Spleen (tissue), 11 donors: ENCODE measurements around the gene ABCB8. TPM values are rescaled to one million over a fixed set of nuclear protein-coding genes. Genes with fewer than 3 reads are reported as not detected.
A peak's percentile ranks its signal among the peaks of the same experiment; 100 is the strongest.

Source experiments
- DNase-seq: peaks from one replicate; pipeline ENCODE4 v3.0.0-alpha.2; 2020
- H3K27ac ChIP-seq, 8 donors: fragments of 200-600 bp; sonication (generic) in 7 of 8; 1 replicate in 4 of 8; 2 replicates in 4 of 8; pipeline versions ENCODE4 v1.5.0 to v1.8.0; 2016 to 2021; ENCODE audit warnings: inconsistent platforms in 4 of 8, mild to moderate bottlenecking in 4 of 8, moderate library complexity in 1 of 8
- H3K27me3 ChIP-seq, 7 donors: fragments of 200-600 bp; sonication (generic) in 6 of 7; replicated peaks in 1 of 7; 1 replicate in 4 of 7; 2 replicates in 3 of 7; pipeline versions ENCODE4 v1.5.0 to v1.8.0; 2016 to 2021; ENCODE audit warnings: inconsistent platforms in 3 of 7, mild to moderate bottlenecking in 1 of 7
- H3K36me3 ChIP-seq, 6 donors: fragments of 200-600 bp; sonication (generic) in 5 of 6; 1 replicate in 4 of 6; 2 replicates in 2 of 6; pipeline versions ENCODE4 v1.5.0 to v1.8.0; 2016 to 2021; ENCODE audit warnings: inconsistent platforms in 2 of 6
- H3K4me1 ChIP-seq, 6 donors: fragments of 200-600 bp; sonication (generic) in 5 of 6; 1 replicate in 3 of 6; 2 replicates in 3 of 6; pipeline versions ENCODE4 v1.5.0 to v1.8.0; 2016 to 2021; ENCODE audit warnings: inconsistent platforms in 3 of 6
- H3K4me3 ChIP-seq, 8 donors: fragments of 200-600 bp; sonication (generic) in 7 of 8; 1 replicate in 4 of 8; 2 replicates in 4 of 8; pipeline versions ENCODE4 v1.5.0 to v1.8.0; 2016 to 2021; ENCODE audit warnings: inconsistent platforms in 4 of 8, mild to moderate bottlenecking in 4 of 8, moderate library complexity in 2 of 8
- H3K9me3 ChIP-seq, 8 donors: fragments of 200-600 bp; sonication (generic) in 7 of 8; 1 replicate in 4 of 8; 2 replicates in 4 of 8; pipeline versions ENCODE4 v1.5.0 to v1.8.0; 2016 to 2021; ENCODE audit warnings: inconsistent platforms in 4 of 8
- CTCF ChIP-seq, 11 experiments: fragments of 200-600 bp in 7 of 11; fragments of 450-650 bp in 4 of 11; sonication (generic) in 4 of 11; IDR thresholded peaks in 8 of 11; conservative IDR thresholded peaks in 3 of 11; 1 replicate in 7 of 11; 2 replicates in 4 of 11; pipeline versions ENCODE4 v1.4.0 to v1.8.0; 2016 to 2021; ENCODE audit warnings: antibody characterized with exemption in 11 of 11, inconsistent platforms in 4 of 11, mild to moderate bottlenecking in 1 of 11
- POLR2A ChIP-seq, 3 donors: fragments of 450-650 bp; IDR thresholded peaks; one replicate each; pipeline ENCODE4 v1.5.1; 2017; ENCODE audit warnings: antibody characterized with exemption in 3 of 3, mild to moderate bottlenecking in 1 of 3
- POLR2AphosphoS5 ChIP-seq, 3 donors: sonication (generic); formaldehyde crosslinking; IDR thresholded peaks; one replicate each; pipeline ENCODE4 v1.5.1; 2017; ENCODE audit warnings: antibody characterized with exemption in 3 of 3
- WGBS, 5 donors: extraction: QIAGEN DNeasy Blood & Tissue Kit in 3 of 5; methylation state at CpG; one replicate each; pipeline versions ENCODE4 v1.1.5 to v1.1.7; 2013 to 2018; 5-methylcytosine and 5-hydroxymethylcytosine counted together
- intact Hi-C: fragments of 100-400 bp; cut with DNase I; formaldehyde crosslinking; loops from one replicate; pipeline ENCODE4 v1.15.0; 2023; ENCODE audit warnings: low total_unique reads
- polyA plus RNA-seq, 3 donors: library from polyadenylated mRNA; stranded (reverse); fragments of 200-250 nt; gene quantifications; one replicate each; pipeline ENCODE4 v1.2.1, GENCODE V29; 2013
- total RNA-seq, 7 donors: library from RNA; depleted of rRNA in 3 of 7; stranded (reverse); fragments of >200 nt in 3 of 7; fragmentation: NEBNext Ultra II Directional in 4 of 7; extraction: Animal tissue kit (Norgen Biotek cat#: 25700) in 4 of 7; gene quantifications; one replicate each; pipeline versions ENCODE4 v1.1.0 to v1.2.1, GENCODE V29; 2016 to 2021
- donor health status: healthy with polysubstance abuse.
- donor health status: DM: no; HTN: no; CAD: no; lungs with moderate emphysema.
- donor health status: DM: no; HTN: no; CAD: no.
- donor health status: Bipolar disorder and iron deficiency.
- donor health status: healthy.
- donor health status: DM: no; HTN: no; CAD: no.
- donor health status: DM: yes; HTN: yes; CAD: no.

ABCB8 gene
- total and polyA plus RNA-seq, 10 donors = 12.9 to 42.6 (median 26.4) TPM

- no peak for DNase-seq
- WGBS, 5 donors = 63 to 80% (median 67%) methylated on average over 5 to 6 of the region's 6 CpGs
- H3K4me1 ChIP-seq = peaks cover 0 to 40% (median 25%) of the 10 kb centered on the region in 6 donors
- H3K27ac ChIP-seq = no peak overlapping the region
- H3K9me3 ChIP-seq = no peaks in the 10 kb centered on the region
- no peak overlapping the region for H3K4me3 ChIP-seq
- TF ChIP-seq POLR2A (IDR thresholded peaks at IDR 0.05) (no peak), CTCF (IDR thresholded peaks at IDR 0.05 in 8 of 11, conservative IDR thresholded peaks at IDR 0.05 in 3 of 11) (no peak), POLR2AphosphoS5 (IDR thresholded peaks at IDR 0.05) (no peak)
- intact Hi-C loops = no loop called here
- no peaks in the 10 kb centered on the region for H3K36me3 ChIP-seq
- H3K27me3 ChIP-seq = peaks cover 4 to 91% (median 29%) of the 10 kb centered on the region in 7 donors
Measured at GRCh38 chr7:150981644-150982043, 46.6 kb upstream of the ABCB8 start.

DNA sequence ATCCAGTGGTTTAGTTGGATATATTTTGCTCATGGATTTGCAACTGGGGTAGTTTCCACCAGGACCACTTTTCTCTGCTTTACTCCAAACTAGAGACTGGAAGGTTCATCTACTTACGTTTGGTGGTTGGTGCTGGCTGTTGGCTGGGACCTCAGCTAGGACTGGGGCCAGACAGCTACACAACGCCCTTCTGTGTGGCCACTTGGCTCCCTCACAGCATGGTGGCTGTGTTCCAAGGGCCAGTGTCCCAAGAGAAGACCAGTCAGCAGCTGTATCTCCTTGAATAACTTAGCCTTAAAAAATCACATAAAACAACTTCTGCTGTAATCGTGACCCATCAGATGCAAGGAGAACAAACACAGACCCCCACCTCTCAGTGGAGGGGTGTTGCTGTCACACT lies 45.9 kb upstream of the ABCB8 start:
- Histone ChIP-seq H3K27me3 (peaks cover 0 to 91% (median 22%) of the 10 kb centered on the region in 7 donors), H3K4me1 (peaks cover 0 to 34% (median 22%) of the 10 kb centered on the region in 6 donors), H3K36me3 (no peaks in the 10 kb centered on the region), H3K9me3 (no peaks in the 10 kb centered on the region), H3K27ac (no peak overlapping the region), H3K4me3 (no peak overlapping the region)
- DNase-seq = no peak
- WGBS, 5 donors = 41 to 69% (median 48%) methylated on average over 3 of the region's 3 CpGs
- intact Hi-C loops = no loop called here
- TF ChIP-seq POLR2AphosphoS5 (IDR thresholded peaks at IDR 0.05) = no peak
- no peak for TF ChIP-seq CTCF (IDR thresholded peaks at IDR 0.05 in 8 of 11, conservative IDR thresholded peaks at IDR 0.05 in 3 of 11)
- TF ChIP-seq POLR2A (IDR thresholded peaks at IDR 0.05) = no peak

DNA sequence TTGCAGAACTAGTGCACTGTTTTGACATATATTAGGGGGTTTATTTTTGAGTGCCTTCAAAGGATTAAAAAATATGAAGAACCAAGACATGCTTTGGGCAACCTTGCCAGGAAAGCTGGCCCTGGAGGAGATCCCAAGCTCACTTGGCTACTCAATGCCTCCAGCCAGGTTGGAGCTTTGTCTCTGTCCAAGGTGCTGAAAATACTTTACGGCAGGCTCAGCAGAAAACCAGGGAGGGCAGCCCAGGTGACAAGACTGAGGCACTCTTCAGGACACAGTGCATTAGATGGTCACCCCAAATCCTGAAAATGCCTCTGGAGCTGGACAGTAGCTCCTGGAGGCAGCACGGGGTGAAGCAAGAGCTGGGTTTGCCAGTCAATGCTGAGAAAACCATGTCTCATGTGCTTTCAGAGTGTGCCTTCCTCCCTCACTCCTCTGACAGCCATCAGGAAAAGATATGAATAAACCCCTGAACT lies 44.3 kb upstream of the ABCB8 start:
- no peak for TF ChIP-seq CTCF (IDR thresholded peaks at IDR 0.05 in 8 of 11, conservative IDR thresholded peaks at IDR 0.05 in 3 of 11)
- no peak for TF ChIP-seq POLR2AphosphoS5 (IDR thresholded peaks at IDR 0.05)
- no peak for TF ChIP-seq POLR2A (IDR thresholded peaks at IDR 0.05)
- Histone ChIP-seq H3K4me1 (peaks cover 5 to 36% (median 23%) of the 10 kb centered on the region in 6 donors), H3K27ac (no peak overlapping the region), H3K36me3 (no peaks in the 10 kb centered on the region), H3K27me3 (peaks cover 0 to 89% (median 21%) of the 10 kb centered on the region in 7 donors), H3K9me3 (no peaks in the 10 kb centered on the region), H3K4me3 (no peak overlapping the region)
- 0 to 14% (median 11%) methylated on average over 2 of the region's 2 CpGs for WGBS, 5 donors
- DNase-seq = no peak
- intact Hi-C loops = no loop called here

DNA sequence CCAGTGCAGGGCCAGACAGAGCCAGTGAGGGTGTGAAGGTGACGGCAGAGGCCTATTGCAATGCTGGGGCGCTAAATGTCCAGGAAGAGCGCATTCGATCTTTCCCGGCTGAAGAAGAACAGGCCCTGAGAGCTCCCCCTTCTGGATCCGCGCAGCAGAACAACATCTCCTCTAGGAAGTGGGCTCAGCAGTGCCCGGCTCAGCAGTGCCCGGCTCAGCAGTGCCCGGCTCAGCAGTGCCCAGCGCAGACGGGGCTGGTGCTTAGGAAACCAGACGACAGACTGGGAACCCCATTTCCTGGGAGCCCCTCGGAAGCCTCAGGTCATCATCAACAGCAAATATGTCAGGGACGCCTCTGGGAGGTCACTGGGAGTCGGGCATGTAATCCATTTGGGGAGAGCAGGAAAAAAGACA lies 42.1 kb upstream of the ABCB8 start:
- DNase-seq = no peak
- Histone ChIP-seq H3K27me3 (peaks cover 0 to 73% (median 8%) of the 10 kb centered on the region in 7 donors), H3K4me1 (peaks cover 9 to 50% (median 37%) of the 10 kb centered on the region in 6 donors), H3K36me3 (no peaks in the 10 kb centered on the region), H3K4me3 (no peak overlapping the region), H3K9me3 (peaks cover 0 to 16% (median 12%) of the 10 kb centered on the region in 8 donors), H3K27ac (no peak overlapping the region)
- TF ChIP-seq CTCF (IDR thresholded peaks at IDR 0.05 in 8 of 11, conservative IDR thresholded peaks at IDR 0.05 in 3 of 11) (peak in 10 of 11 experiments; percentile 31 to 83 (median 69)), POLR2A (IDR thresholded peaks at IDR 0.05) (no peak)
- intact Hi-C loops = loop anchor here (2.0 kb wide), 1 partner anchor 87 kb away; no protein-coding TSS in a partner anchor
- 8 to 13% (median 10%) methylated on average over 9 to 16 of the region's 16 CpGs for WGBS, 5 donors
